ENCODE results near the gene GALNTL6.

GALNTL6 gene

DNA sequence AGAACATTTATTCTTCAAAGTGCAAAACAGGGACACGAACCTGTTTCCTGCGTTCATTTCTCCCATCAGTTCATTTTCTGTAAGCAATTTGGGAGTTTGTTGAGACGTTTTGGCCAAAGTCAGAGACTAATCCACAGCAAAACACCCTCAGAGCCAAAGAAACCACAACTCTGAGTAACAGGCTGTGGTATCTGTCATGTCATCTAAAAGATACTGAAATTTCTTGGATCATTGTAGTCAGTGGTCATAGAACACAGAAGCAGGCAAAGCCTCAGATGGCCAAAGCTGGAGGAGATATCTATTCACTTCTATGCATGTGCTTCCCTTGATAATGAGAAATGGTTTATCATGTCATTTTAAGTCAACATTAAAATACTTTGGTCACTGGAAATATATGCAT lies 869.8 kb downstream of the GALNTL6 start:
- H4K20me1 ChIP-seq (ENCODE audit: low read depth, low read length), result no peaks in the 10 kb centered on the region
- TF ChIP-seq EZH2phosphoT487 (conservative IDR thresholded peaks at IDR 0.05; ENCODE audit: low read length), result no peak
- TF ChIP-seq, protein P1, sequence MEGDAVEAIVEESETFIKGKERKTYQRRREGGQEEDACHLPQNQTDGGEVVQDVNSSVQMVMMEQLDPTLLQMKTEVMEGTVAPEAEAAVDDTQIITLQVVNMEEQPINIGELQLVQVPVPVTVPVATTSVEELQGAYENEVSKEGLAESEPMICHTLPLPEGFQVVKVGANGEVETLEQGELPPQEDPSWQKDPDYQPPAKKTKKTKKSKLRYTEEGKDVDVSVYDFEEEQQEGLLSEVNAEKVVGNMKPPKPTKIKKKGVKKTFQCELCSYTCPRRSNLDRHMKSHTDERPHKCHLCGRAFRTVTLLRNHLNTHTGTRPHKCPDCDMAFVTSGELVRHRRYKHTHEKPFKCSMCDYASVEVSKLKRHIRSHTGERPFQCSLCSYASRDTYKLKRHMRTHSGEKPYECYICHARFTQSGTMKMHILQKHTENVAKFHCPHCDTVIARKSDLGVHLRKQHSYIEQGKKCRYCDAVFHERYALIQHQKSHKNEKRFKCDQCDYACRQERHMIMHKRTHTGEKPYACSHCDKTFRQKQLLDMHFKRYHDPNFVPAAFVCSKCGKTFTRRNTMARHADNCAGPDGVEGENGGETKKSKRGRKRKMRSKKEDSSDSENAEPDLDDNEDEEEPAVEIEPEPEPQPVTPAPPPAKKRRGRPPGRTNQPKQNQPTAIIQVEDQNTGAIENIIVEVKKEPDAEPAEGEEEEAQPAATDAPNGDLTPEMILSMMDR (IDR thresholded peaks at IDR 0.05; ENCODE audit: insufficient read depth, low read length, poor library complexity, severe bottlenecking), result no peak
- no peak overlapping the region for H3K9ac ChIP-seq (ENCODE audit: low read length)
- H3F3A ChIP-seq (ENCODE audit: insufficient read depth), result no peaks in the 10 kb centered on the region
- H3K36me3 ChIP-seq (ENCODE audit: low read length), result no peaks in the 10 kb centered on the region
- H3K27me3 ChIP-seq (ENCODE audit: low read length), result no peaks in the 10 kb centered on the region
- no peaks in the 10 kb centered on the region for H3K79me2 ChIP-seq (ENCODE audit: insufficient read depth, low read length)
- H3K27ac ChIP-seq (ENCODE audit: low read depth, low read length), result no peak overlapping the region
- H3K4me2 ChIP-seq (ENCODE audit: low read depth, low read length, poor library complexity, severe bottlenecking), result no peak overlapping the region
- no peak overlapping the region for H3K4me3 ChIP-seq (ENCODE audit: insufficient read depth, low read length, poor library complexity, severe bottlenecking)
- H2AFZ ChIP-seq (ENCODE audit: low read depth, low read length, severe bottlenecking), result no peak overlapping the region
- no peaks in the 10 kb centered on the region for H3K9me2 ChIP-seq (replicated peaks; ENCODE audit: insufficient read depth, low read length)
- no peaks in the 10 kb centered on the region for H3K9me3 ChIP-seq (ENCODE audit: insufficient read depth, low read length)

DNA sequence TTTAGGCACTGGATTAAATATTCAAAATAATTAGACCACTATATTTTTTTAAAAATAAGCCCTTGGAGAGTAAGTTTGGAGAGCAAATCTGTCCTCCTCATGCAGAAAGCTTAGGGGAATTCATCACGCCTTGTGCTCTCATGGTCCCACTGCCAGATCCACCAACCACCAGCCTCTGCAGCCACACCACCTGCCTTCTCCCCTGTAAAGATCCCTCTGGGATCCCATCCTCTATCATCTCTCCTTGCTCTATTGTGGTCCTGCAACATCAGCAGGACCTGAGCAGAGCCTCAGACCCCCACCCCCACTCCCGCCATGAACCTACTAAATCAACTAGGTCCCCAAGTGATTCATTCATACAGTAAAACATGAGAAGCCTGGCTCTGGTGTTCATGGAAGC lies 872.8 kb downstream of the GALNTL6 start:
- Histone ChIP-seq H3K27me3 (ENCODE audit: low read length) (no peaks in the 10 kb centered on the region), H4K20me1 (ENCODE audit: low read depth, low read length) (no peaks in the 10 kb centered on the region), H3K79me2 (ENCODE audit: insufficient read depth, low read length) (no peaks in the 10 kb centered on the region), H3K9me3 (ENCODE audit: insufficient read depth, low read length) (no peaks in the 10 kb centered on the region), H3K27ac (ENCODE audit: low read depth, low read length) (no peak overlapping the region), H3K36me3 (ENCODE audit: low read length) (no peaks in the 10 kb centered on the region), H3K4me3 (ENCODE audit: insufficient read depth, low read length, poor library complexity, severe bottlenecking) (no peak overlapping the region), H2AFZ (ENCODE audit: low read depth, low read length, severe bottlenecking) (no peak overlapping the region), H3F3A (ENCODE audit: insufficient read depth) (no peaks in the 10 kb centered on the region), H3K9ac (ENCODE audit: low read length) (no peak overlapping the region), H3K4me2 (ENCODE audit: low read depth, low read length, poor library complexity, severe bottlenecking) (no peak overlapping the region), H3K9me2 (replicated peaks; ENCODE audit: insufficient read depth, low read length) (no peaks in the 10 kb centered on the region)
- TF ChIP-seq, protein P1 (IDR thresholded peaks at IDR 0.05; ENCODE audit: insufficient read depth, low read length, poor library complexity, severe bottlenecking), result no peak
- TF ChIP-seq EZH2phosphoT487 (conservative IDR thresholded peaks at IDR 0.05; ENCODE audit: low read length), result no peak

DNA sequence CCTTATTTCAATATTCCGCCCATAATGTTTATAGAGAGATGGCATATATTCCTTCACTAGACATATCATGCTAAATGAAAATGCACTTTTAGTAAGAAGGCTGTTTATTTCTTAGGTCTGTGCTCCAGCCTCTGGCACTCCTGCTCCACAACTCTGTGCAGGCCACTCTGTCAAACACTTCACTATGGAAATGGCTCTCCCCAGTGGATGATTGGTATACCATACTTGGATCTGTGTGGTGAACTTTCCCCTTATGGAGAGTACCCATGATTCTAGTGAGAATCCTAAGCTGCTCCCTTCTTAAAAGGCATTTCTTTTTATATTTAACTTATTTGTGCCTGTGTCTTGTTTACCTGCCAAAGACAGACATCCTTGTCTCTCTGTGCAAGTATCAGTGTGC lies 875.3 kb downstream of the GALNTL6 start:
- H3K4me3 ChIP-seq (ENCODE audit: insufficient read depth, low read length, poor library complexity, severe bottlenecking), result no peak overlapping the region
- no peaks in the 10 kb centered on the region for H3K9me2 ChIP-seq (replicated peaks; ENCODE audit: insufficient read depth, low read length)
- no peak for TF ChIP-seq EZH2phosphoT487 (conservative IDR thresholded peaks at IDR 0.05; ENCODE audit: low read length)
- TF ChIP-seq, protein P1 (IDR thresholded peaks at IDR 0.05; ENCODE audit: insufficient read depth, low read length, poor library complexity, severe bottlenecking), result no peak
- no peaks in the 10 kb centered on the region for H3K27me3 ChIP-seq (ENCODE audit: low read length)
- no peak overlapping the region for H2AFZ ChIP-seq (ENCODE audit: low read depth, low read length, severe bottlenecking)
- no peaks in the 10 kb centered on the region for H3F3A ChIP-seq (ENCODE audit: insufficient read depth)
- no peak overlapping the region for H3K9ac ChIP-seq (ENCODE audit: low read length)
- H3K36me3 ChIP-seq (ENCODE audit: low read length), result no peaks in the 10 kb centered on the region
- H3K27ac ChIP-seq (ENCODE audit: low read depth, low read length), result no peak overlapping the region
- no peaks in the 10 kb centered on the region for H4K20me1 ChIP-seq (ENCODE audit: low read depth, low read length)
- H3K79me2 ChIP-seq (ENCODE audit: insufficient read depth, low read length), result no peaks in the 10 kb centered on the region
- no peaks in the 10 kb centered on the region; the same call in 1 of the 2 replicates for H3K9me3 ChIP-seq (ENCODE audit: insufficient read depth, low read length)
- H3K4me2 ChIP-seq (ENCODE audit: low read depth, low read length, poor library complexity, severe bottlenecking), result no peak overlapping the region
